Neural cell (in vitro differentiated cells): ENCODE measurements around the gene NFASC. TPM values are rescaled to one million over a fixed set of nuclear protein-coding genes. Genes with fewer than 3 reads are reported as not detected.

Source experiments
- H2AFZ ChIP-seq: fragments of 200-600, 300-800 bp; sonication (generic), shearing (Covaris generic); 2 replicates; pipeline ENCODE4 v1.6.0; 2014; ENCODE audit warnings: low read depth, mild to moderate bottlenecking, antibody characterized with exemption, low read length, moderate library complexity
- H3F3A ChIP-seq: fragments of 200-600 bp; shearing (Covaris generic); 2 replicates; pipeline ENCODE4 v1.6.1; 2016; ENCODE audit warnings: mild to moderate bottlenecking, moderate library complexity, mixed read lengths, antibody characterized with exemption, low read length; ENCODE audit not compliant: insufficient read depth, poor library complexity, severe bottlenecking
- H3K27ac ChIP-seq: fragments of 200-600, 300-800 bp; sonication (generic), shearing (Covaris generic); 2 replicates; pipeline ENCODE4 v1.5.1; 2014; ENCODE audit warnings: mild to moderate bottlenecking, low read length, moderate library complexity
- H3K27me3 ChIP-seq: fragments of 300-800, 200-600 bp; sonication (generic), shearing (Covaris generic); 2 replicates; pipeline ENCODE4 v1.6.0; 2014; ENCODE audit warnings: mild to moderate bottlenecking, low read depth, low read length, moderate library complexity; ENCODE audit not compliant: insufficient read depth
- H3K36me3 ChIP-seq: fragments of 300-800, 200-600 bp; sonication (generic), shearing (Covaris generic); 2 replicates; pipeline ENCODE4 v1.5.1; 2014; ENCODE audit warnings: mild to moderate bottlenecking, antibody characterized with exemption, low read length, moderate library complexity; ENCODE audit not compliant: insufficient read depth
- H3K4me2 ChIP-seq: fragments of 300-800, 200-600 bp; sonication (generic), shearing (Covaris generic); 2 replicates; pipeline ENCODE4 v1.6.0; 2014; ENCODE audit warnings: mild to moderate bottlenecking, low read length
- H3K4me3 ChIP-seq: fragments of 300-800, 200-600 bp; sonication (generic), shearing (Covaris generic); 2 replicates; pipeline ENCODE4 v1.5.1; 2014; ENCODE audit warnings: mild to moderate bottlenecking, low read length, moderate library complexity
- H3K79me2 ChIP-seq: fragments of 200-600 bp; shearing (Covaris generic); replicated peaks from 2 replicates; pipeline ENCODE4 v1.6.0; 2014; ENCODE audit warnings: mild to moderate bottlenecking, low read length, moderate library complexity; ENCODE audit not compliant: insufficient read depth
- H3K9ac ChIP-seq: fragments of 300-800, 200-600 bp; sonication (generic), shearing (Covaris generic); 2 replicates; pipeline ENCODE4 v1.6.1; 2016; ENCODE audit warnings: mild to moderate bottlenecking, low read length, mixed read lengths
- H3K9me2 ChIP-seq: fragments of 200-600 bp; shearing (Covaris generic); 2 replicates; pipeline ENCODE4 v1.6.1; 2016; ENCODE audit warnings: mild to moderate bottlenecking, low read length, mixed read lengths; ENCODE audit not compliant: insufficient read depth
- H3K9me3 ChIP-seq: fragments of 200-600, 300-800 bp; sonication (generic), shearing (Covaris generic); 2 replicates; pipeline ENCODE4 v1.6.1; 2016; ENCODE audit warnings: mild to moderate bottlenecking, mixed run types, low read length, moderate library complexity, mixed read lengths
- H4K20me1 ChIP-seq: fragments of 200-600 bp; shearing (Covaris generic); 2 replicates; pipeline ENCODE4 v1.6.1; 2016; ENCODE audit warnings: mild to moderate bottlenecking, mixed run types; ENCODE audit not compliant: insufficient read depth
- CTCF ChIP-seq: fragments of 450-650 bp; IDR thresholded peaks from 2 replicates; pipeline ENCODE4 v1.5.1; 2014; ENCODE audit warnings: antibody characterized with exemption, mild to moderate bottlenecking, moderate library complexity; ENCODE audit not compliant: poor library complexity, severe bottlenecking
- EP300 ChIP-seq: fragments of 450-650 bp; conservative IDR thresholded peaks from 2 replicates; pipeline ENCODE4 v1.6.1; 2014; ENCODE audit warnings: antibody characterized with exemption, mild to moderate bottlenecking, moderate library complexity; ENCODE audit not compliant: poor library complexity, severe bottlenecking
- EZH2 ChIP-seq: fragments of 200-600, 300-800 bp; shearing (Covaris generic), sonication (generic); IDR thresholded peaks from 2 replicates; pipeline ENCODE4 v1.6.1; 2014; ENCODE audit warnings: antibody characterized with exemption, low read length, borderline replicate concordance, mild to moderate bottlenecking; ENCODE audit not compliant: insufficient read depth, poor library complexity, severe bottlenecking
- MXI1 ChIP-seq: fragments of 450-650 bp; conservative IDR thresholded peaks from 2 replicates; pipeline ENCODE4 v1.6.1; 2014; ENCODE audit warnings: antibody characterized with exemption, mild to moderate bottlenecking; ENCODE audit not compliant: poor library complexity, severe bottlenecking
- POLR2AphosphoS5 ChIP-seq: IDR thresholded peaks from 2 replicates; pipeline ENCODE4 v1.6.1; 2012
- RAD21 ChIP-seq: fragments of 450-650 bp; conservative IDR thresholded peaks from 2 replicates; pipeline ENCODE4 v1.6.1; 2014; ENCODE audit warnings: antibody characterized with exemption, mild to moderate bottlenecking, moderate library complexity
- REST ChIP-seq: IDR thresholded peaks from 2 replicates; pipeline ENCODE4 v1.6.1; 2012; ENCODE audit warnings: borderline replicate concordance
- SMC3 ChIP-seq: fragments of 450-650 bp; conservative IDR thresholded peaks from 2 replicates; pipeline ENCODE4 v1.6.1; 2014; ENCODE audit warnings: antibody characterized with exemption, mild to moderate bottlenecking, moderate library complexity; ENCODE audit not compliant: poor library complexity
- TAF1 ChIP-seq: IDR thresholded peaks from 2 replicates; pipeline ENCODE4 v1.6.1; 2012; ENCODE audit warnings: low read depth
- polyA plus RNA-seq: library from polyadenylated mRNA; depleted of rRNA; stranded (reverse); fragments of >200 nt; gene quantifications from 2 replicates; pipeline ENCODE4 v1.2.3, GENCODE V29; 2014

The NFASC gene
- polyA plus RNA-seq, 1 donor from 2014 or later: 23.9 TPM

- H3K36me3 ChIP-seq: no peaks in the 10 kb centered on the region
- H3K27ac ChIP-seq: no peak overlapping the region
- TF ChIP-seq RAD21: peak; percentile 13
- TF ChIP-seq REST: no peak
- H3K9me2 ChIP-seq: no peaks in the 10 kb centered on the region
- peaks cover 1% of the 10 kb centered on the region for H4K20me1 ChIP-seq
- no peaks in the 10 kb centered on the region for H3F3A ChIP-seq
- H3K9me3 ChIP-seq: no peaks in the 10 kb centered on the region
- H3K27me3 ChIP-seq: no peaks in the 10 kb centered on the region
- no peak overlapping the region for H3K9ac ChIP-seq
- H2AFZ ChIP-seq: no peak overlapping the region
- no peak overlapping the region for H3K4me3 ChIP-seq
- H3K79me2 ChIP-seq: no peaks in the 10 kb centered on the region
- no peak overlapping the region for H3K4me2 ChIP-seq
These were observed 49.8 kb downstream of the NFASC start for GRCh38 chr1:204920511-204920910.

- no peak overlapping the region for H2AFZ ChIP-seq
- H3K36me3 ChIP-seq: no peaks in the 10 kb centered on the region
- TF ChIP-seq MXI1 (no peak), RAD21 (no peak), EZH2 (no peak), SMC3 (no peak), CTCF (no peak), POLR2AphosphoS5 (no peak), TAF1 (no peak), EP300 (no peak), REST (no peak)
- H3K27me3 ChIP-seq: no peaks in the 10 kb centered on the region
- H3F3A ChIP-seq: no peaks in the 10 kb centered on the region
- no peaks in the 10 kb centered on the region for H3K9me2 ChIP-seq
- no peak overlapping the region for H3K4me2 ChIP-seq
- no peaks in the 10 kb centered on the region for H3K9me3 ChIP-seq
- H3K79me2 ChIP-seq: no peaks in the 10 kb centered on the region
- H4K20me1 ChIP-seq: peaks cover 2% of the 10 kb centered on the region
- H3K9ac ChIP-seq: no peak overlapping the region
- H3K4me3 ChIP-seq: no peak overlapping the region
- no peak overlapping the region for H3K27ac ChIP-seq
These were observed 50.3 kb downstream of the NFASC start for GRCh38 chr1:204920967-204921366.
